Measurements from ENCODE around the gene ATF3.

ATF3 gene

DNA sequence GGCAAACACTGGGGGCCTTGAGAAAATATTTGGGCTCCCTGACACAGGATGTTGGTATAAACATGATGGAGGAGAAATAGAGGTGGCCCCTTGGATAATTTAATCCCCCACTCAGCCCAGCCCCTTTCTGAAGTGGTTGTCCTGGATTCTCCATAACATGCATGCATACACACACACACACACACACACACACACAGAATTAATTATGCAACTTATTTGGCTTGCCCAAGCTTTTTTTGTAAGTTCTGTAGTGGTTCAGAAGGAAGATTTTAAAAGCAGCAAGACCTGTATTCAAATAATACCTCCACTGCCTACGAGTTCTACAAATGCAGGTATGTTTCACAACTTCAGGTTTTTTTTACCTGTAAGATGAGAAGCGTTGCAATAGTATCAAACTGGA is 15.0 kb downstream of the ATF3 start:
- TF ChIP-seq, protein P1, sequence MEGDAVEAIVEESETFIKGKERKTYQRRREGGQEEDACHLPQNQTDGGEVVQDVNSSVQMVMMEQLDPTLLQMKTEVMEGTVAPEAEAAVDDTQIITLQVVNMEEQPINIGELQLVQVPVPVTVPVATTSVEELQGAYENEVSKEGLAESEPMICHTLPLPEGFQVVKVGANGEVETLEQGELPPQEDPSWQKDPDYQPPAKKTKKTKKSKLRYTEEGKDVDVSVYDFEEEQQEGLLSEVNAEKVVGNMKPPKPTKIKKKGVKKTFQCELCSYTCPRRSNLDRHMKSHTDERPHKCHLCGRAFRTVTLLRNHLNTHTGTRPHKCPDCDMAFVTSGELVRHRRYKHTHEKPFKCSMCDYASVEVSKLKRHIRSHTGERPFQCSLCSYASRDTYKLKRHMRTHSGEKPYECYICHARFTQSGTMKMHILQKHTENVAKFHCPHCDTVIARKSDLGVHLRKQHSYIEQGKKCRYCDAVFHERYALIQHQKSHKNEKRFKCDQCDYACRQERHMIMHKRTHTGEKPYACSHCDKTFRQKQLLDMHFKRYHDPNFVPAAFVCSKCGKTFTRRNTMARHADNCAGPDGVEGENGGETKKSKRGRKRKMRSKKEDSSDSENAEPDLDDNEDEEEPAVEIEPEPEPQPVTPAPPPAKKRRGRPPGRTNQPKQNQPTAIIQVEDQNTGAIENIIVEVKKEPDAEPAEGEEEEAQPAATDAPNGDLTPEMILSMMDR (IDR thresholded peaks at IDR 0.05; ENCODE audit: borderline replicate concordance, control extremely low read depth, extremely low read depth, insufficient read depth, missing control alignments) = no peak
- in situ Hi-C loops (cut with MboI; ENCODE audit: low sequenced_read_pairs, unreplicated experiment) = loop anchor here (10.0 kb wide), 1 partner anchor 59 kb away; no protein-coding TSS in a partner anchor
- no peak for DNase-seq (ENCODE audit: low spot score)

DNA sequence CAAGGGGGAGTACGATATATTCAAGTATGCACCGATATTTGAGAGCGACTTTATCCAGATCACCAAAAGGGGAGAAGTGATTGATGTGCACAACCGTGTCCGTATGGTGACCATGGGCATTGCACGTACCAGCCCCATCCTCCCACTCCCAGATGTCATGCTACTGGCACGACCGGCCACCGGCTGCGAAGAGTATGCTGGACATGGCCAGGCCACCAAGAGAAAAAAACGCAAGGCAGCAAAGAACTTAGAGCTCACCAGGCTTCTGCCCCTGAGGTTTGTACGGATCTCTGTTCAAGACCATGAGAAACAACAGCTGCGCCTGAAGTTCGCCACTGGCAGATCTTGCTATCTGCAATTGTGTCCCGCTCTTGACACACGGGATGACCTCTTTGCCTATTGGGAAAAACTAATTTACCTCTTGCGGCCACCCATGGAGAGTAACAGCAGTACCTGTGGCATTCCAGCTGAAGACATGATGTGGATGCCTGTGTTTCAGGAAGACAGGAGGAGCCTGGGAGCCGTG is 16.5 kb downstream of the ATF3 start:
- in situ Hi-C loops (cut with MboI; ENCODE audit: low sequenced_read_pairs, unreplicated experiment) = loop anchor here (10.0 kb wide), 1 partner anchor 60 kb away; no protein-coding TSS in a partner anchor
- no peak for DNase-seq (ENCODE audit: low spot score)
- TF ChIP-seq, protein P1 (IDR thresholded peaks at IDR 0.05; ENCODE audit: borderline replicate concordance, control extremely low read depth, extremely low read depth, insufficient read depth, missing control alignments) = no peak

GRCh38 chr1:212625781-212626450 is 17.4 kb downstream of the ATF3 start:
- in situ Hi-C loops (cut with MboI; ENCODE audit: low sequenced_read_pairs, unreplicated experiment) = loop anchor here (10.0 kb wide), 1 partner anchor 61 kb away; no protein-coding TSS in a partner anchor
- TF ChIP-seq, protein P1 (IDR thresholded peaks at IDR 0.05; ENCODE audit: borderline replicate concordance, control extremely low read depth, extremely low read depth, insufficient read depth, missing control alignments) = no peak
- no peak for DNase-seq (ENCODE audit: low spot score)

DNA sequence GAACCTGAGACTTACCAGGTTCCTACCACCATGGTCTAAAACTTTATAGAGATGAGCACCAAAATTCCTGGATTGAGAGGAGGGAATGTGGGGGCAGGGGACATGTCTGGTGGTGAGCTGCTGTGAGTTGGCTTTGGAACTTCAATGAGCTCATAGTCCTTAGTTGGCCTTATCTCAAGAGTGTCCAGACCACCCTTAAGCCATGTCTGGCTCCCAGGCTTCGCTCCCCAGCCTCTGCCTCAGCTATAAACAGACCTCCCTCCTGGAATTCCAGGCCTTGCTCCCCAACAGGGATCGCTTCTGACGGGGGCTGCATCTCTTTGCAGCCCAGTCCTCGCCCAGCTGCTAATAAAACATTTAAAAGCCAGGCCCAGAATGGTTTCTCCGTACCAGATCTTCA is 19.5 kb downstream of the ATF3 start:
- DNase-seq (ENCODE audit: low spot score) = no peak
- in situ Hi-C loops (cut with MboI; ENCODE audit: low sequenced_read_pairs, unreplicated experiment) = loop anchor here (10.0 kb wide), 1 partner anchor 63 kb away; no protein-coding TSS in a partner anchor
- TF ChIP-seq, protein P1 (IDR thresholded peaks at IDR 0.05; ENCODE audit: borderline replicate concordance, control extremely low read depth, extremely low read depth, insufficient read depth, missing control alignments) = no peak

DNA sequence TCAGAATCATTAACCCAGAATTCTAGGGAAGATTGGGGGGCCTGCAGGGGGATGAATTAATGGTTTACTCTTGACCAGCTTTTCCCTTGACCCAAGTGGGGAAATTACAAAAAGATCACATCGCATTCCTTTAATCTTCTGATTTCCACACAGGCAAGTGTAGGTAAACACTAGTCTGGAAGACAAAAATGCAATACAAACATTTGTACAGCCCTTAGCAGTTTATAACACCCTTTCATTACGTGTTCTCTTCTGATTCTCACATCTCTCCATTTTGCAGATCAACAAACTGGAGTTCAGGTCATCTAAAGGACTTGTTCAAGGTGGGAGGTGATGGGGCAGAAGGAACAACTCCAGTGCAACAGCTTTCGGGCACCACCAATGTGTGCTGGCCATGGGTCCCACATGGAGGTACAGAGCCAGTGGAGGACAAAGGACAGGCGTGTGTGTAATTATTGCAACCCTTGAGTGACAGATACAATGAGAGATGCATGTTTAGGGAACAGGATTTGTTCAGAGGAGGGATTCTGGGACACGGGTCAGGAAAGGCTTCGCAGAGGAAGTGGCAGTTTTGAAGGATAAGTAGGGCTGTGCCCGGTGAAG is 20.4 kb downstream of the ATF3 start:
- no peak for DNase-seq (ENCODE audit: low spot score)
- in situ Hi-C loops (cut with MboI; ENCODE audit: low sequenced_read_pairs, unreplicated experiment) = loop anchor here (10.0 kb wide), 1 partner anchor 64 kb away; no protein-coding TSS in a partner anchor
- TF ChIP-seq, protein P1 (IDR thresholded peaks at IDR 0.05; ENCODE audit: borderline replicate concordance, control extremely low read depth, extremely low read depth, insufficient read depth, missing control alignments) = no peak

DNA sequence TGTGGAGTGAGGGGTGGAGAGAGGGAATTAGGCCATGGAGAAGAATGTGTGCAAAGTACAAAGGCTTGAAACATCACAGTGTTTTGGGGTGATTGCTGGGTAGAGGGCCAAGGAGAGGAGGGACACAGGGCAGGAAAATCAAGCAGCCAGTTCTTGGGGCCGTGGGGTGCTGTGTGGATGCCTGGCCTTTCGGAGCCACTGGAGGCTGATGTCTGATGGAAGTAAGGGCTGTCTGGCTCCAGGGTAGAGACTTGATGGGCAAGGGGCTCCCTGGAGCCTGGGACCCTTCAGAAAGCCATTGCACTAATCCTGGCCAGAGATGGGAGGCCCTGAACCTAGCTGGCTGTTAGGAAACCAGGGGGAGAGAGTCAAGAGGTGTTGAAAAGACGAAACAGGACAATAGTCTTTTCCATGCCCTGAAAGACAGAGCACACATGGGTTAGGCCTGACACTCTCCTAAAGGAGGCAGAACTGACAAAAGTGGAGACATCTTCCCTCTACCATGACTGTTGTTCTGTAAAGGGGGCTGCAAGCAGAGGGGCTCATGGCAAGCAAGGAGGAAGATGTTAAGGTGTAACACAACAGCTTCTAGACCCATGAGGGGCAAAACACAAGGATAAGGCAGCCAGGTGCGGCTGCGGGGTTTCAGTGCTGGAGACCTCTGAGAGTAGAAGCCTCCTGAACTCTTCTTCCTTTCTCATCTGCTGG is 21.0 kb downstream of the ATF3 start:
- in situ Hi-C loops (cut with MboI; ENCODE audit: low sequenced_read_pairs, unreplicated experiment) = loop anchor here (10.0 kb wide), 1 partner anchor 65 kb away; no protein-coding TSS in a partner anchor
- TF ChIP-seq, protein P1 (IDR thresholded peaks at IDR 0.05; ENCODE audit: borderline replicate concordance, control extremely low read depth, extremely low read depth, insufficient read depth, missing control alignments) = no peak
- no peak for DNase-seq (ENCODE audit: low spot score)

Measured in GM13976 (cell line).